BLaER1 treated with 17β-estradiol and CSF1 and Interleukin-3, amounts not matched to agents 10 nM and 100 nM (cell line): Measurements from ENCODE around the gene LRATD1.

Experiments
- H3K27ac ChIP-seq, 11 experiments: shearing (Covaris generic); formaldehyde crosslinking; 2 replicates each; pipeline ENCODE4 v1.8.1; 2022
- H3K27me3 ChIP-seq, 11 experiments: shearing (Covaris generic); formaldehyde crosslinking; 2 replicates each; pipeline ENCODE4 v1.8.1; 2022
- H3K36me3 ChIP-seq, 11 experiments: shearing (Covaris generic); formaldehyde crosslinking; 2 replicates each; pipeline ENCODE4 v1.8.1; 2022
- H3K4me1 ChIP-seq, 10 experiments: shearing (Covaris generic); formaldehyde crosslinking; 2 replicates each; pipeline ENCODE4 v1.8.1; 2022
- H3K4me2 ChIP-seq, 11 experiments: shearing (Covaris generic); formaldehyde crosslinking; 2 replicates each; pipeline ENCODE4 v1.8.1; 2022
- H3K4me3 ChIP-seq, 10 experiments: shearing (Covaris generic); formaldehyde crosslinking; 2 replicates each; pipeline ENCODE4 v1.8.1; 2022
- H3K9ac ChIP-seq, 11 experiments: shearing (Covaris generic); formaldehyde crosslinking; 2 replicates each; pipeline ENCODE4 v1.8.1; 2022
- H3K9me3 ChIP-seq, 11 experiments: shearing (Covaris generic); formaldehyde crosslinking; replicated peaks in 1 of 11; 2 replicates each; pipeline ENCODE4 v1.8.1; 2022
- H4K20me1 ChIP-seq, 11 experiments: shearing (Covaris generic); formaldehyde crosslinking; 2 replicates each; pipeline ENCODE4 v1.8.1; 2022
- Cebpa-rat ChIP-seq, 11 experiments: shearing (Covaris generic); IDR thresholded peaks; 2 replicates each; pipeline ENCODE4 v1.8.1; 2022

The LRATD1 gene

GRCh38 chr2:14642499-14642898 is 10.0 kb downstream of the LRATD1 start:
- no peak for TF ChIP-seq Cebpa-rat (IDR thresholded peaks at IDR 0.05)
- H3K27me3 ChIP-seq, result no peaks in the 10 kb centered on the region

GRCh38 chr2:14647714-14648113 is 15.2 kb downstream of the LRATD1 start:
- Histone ChIP-seq H3K4me2 (peak overlapping the region in 2 of 11 experiments; percentile 36 to 53; a peak in 2 of 22 replicates), H3K27me3 (no peaks in the 10 kb centered on the region), H3K36me3 (no peaks in the 10 kb centered on the region), H3K4me3 (no peak overlapping the region), H3K4me1 (peaks cover 0 to 10% (median 0%) of the 10 kb centered on the region in 10 experiments; a peak in 4 of 20 replicates), H3K27ac (no peak overlapping the region), H3K9me3 (no peaks in the 10 kb centered on the region), H3K9ac (no peak overlapping the region), H4K20me1 (no peaks in the 10 kb centered on the region)
- no peak for TF ChIP-seq Cebpa-rat (IDR thresholded peaks at IDR 0.05)

More at GRCh38 chr2:14642499-14642898, 10.0 kb downstream of the LRATD1 start:
- no peak overlapping the region for H3K27ac ChIP-seq
- H3K36me3 ChIP-seq, result no peaks in the 10 kb centered on the region
- H3K9me3 ChIP-seq, result no peaks in the 10 kb centered on the region
- H3K9ac ChIP-seq, result no peak overlapping the region
- H4K20me1 ChIP-seq, result no peaks in the 10 kb centered on the region
- H3K4me3 ChIP-seq, result no peak overlapping the region
- no peak overlapping the region for H3K4me2 ChIP-seq
- H3K4me1 ChIP-seq, result peaks cover 0 to 3% (median 0%) of the 10 kb centered on the region in 10 experiments; a peak in 4 of 20 replicates

GRCh38 chr2:14650066-14650465 is 17.5 kb downstream of the LRATD1 start:
- no peak overlapping the region for H3K9ac ChIP-seq
- peaks cover 6 to 12% (median 7%) of the 10 kb centered on the region in 10 experiments; a peak in 18 of 20 replicates for H3K4me1 ChIP-seq
- no peaks in the 10 kb centered on the region for H3K36me3 ChIP-seq
- TF ChIP-seq Cebpa-rat (IDR thresholded peaks at IDR 0.05), result no peak
- H3K27ac ChIP-seq, result no peak overlapping the region
- H3K9me3 ChIP-seq, result no peaks in the 10 kb centered on the region
- no peaks in the 10 kb centered on the region for H3K27me3 ChIP-seq
- H4K20me1 ChIP-seq, result no peaks in the 10 kb centered on the region
- H3K4me3 ChIP-seq, result no peak overlapping the region
- H3K4me2 ChIP-seq, result no peak overlapping the region

GRCh38 chr2:14654835-14655282 is 22.3 kb downstream of the LRATD1 start:
- Histone ChIP-seq H3K4me2 (peak overlapping the region in 8 of 11 experiments; percentile 10 to 46 (median 33); a peak in 11 of 22 replicates), H3K4me1 (peaks cover 0 to 9% (median 7%) of the 10 kb centered on the region in 10 experiments; a peak in 14 of 20 replicates), H4K20me1 (no peaks in the 10 kb centered on the region), H3K27me3 (no peaks in the 10 kb centered on the region), H3K4me3 (no peak overlapping the region), H3K9ac (no peak overlapping the region), H3K27ac (no peak overlapping the region), H3K36me3 (no peaks in the 10 kb centered on the region), H3K9me3 (no peaks in the 10 kb centered on the region)
- TF ChIP-seq Cebpa-rat (IDR thresholded peaks at IDR 0.05), result no peak

GRCh38 chr2:14656146-14656545 is 23.6 kb downstream of the LRATD1 start:
- Histone ChIP-seq H3K9me3 (no peaks in the 10 kb centered on the region), H3K4me3 (no peak overlapping the region), H3K36me3 (no peaks in the 10 kb centered on the region), H4K20me1 (no peaks in the 10 kb centered on the region), H3K27me3 (no peaks in the 10 kb centered on the region), H3K4me2 (no peak overlapping the region), H3K27ac (no peak overlapping the region), H3K9ac (no peak overlapping the region), H3K4me1 (peaks cover 0 to 9% (median 7%) of the 10 kb centered on the region in 10 experiments; a peak in 14 of 20 replicates)
- TF ChIP-seq Cebpa-rat (IDR thresholded peaks at IDR 0.05), result no peak

GRCh38 chr2:14661163-14661562 is 28.6 kb downstream of the LRATD1 start:
- Histone ChIP-seq H3K9ac (no peak overlapping the region), H3K4me1 (no peaks in the 10 kb centered on the region), H3K9me3 (no peaks in the 10 kb centered on the region), H3K27ac (no peak overlapping the region), H3K4me3 (no peak overlapping the region), H4K20me1 (no peaks in the 10 kb centered on the region), H3K27me3 (no peaks in the 10 kb centered on the region), H3K36me3 (no peaks in the 10 kb centered on the region), H3K4me2 (no peak overlapping the region)
- no peak for TF ChIP-seq Cebpa-rat (IDR thresholded peaks at IDR 0.05)

- TF ChIP-seq Cebpa-rat (IDR thresholded peaks at IDR 0.05), result no peak
- H4K20me1 ChIP-seq, result no peaks in the 10 kb centered on the region
- H3K27ac ChIP-seq, result no peak overlapping the region
- H3K4me1 ChIP-seq, result peaks cover 0 to 3% (median 0%) of the 10 kb centered on the region in 10 experiments; a peak in 3 of 20 replicates
- H3K36me3 ChIP-seq, result no peaks in the 10 kb centered on the region
- no peak overlapping the region for H3K4me3 ChIP-seq
- no peak overlapping the region for H3K4me2 ChIP-seq
- H3K27me3 ChIP-seq, result no peaks in the 10 kb centered on the region
- no peak overlapping the region for H3K9ac ChIP-seq
- H3K9me3 ChIP-seq, result no peaks in the 10 kb centered on the region
Measured at GRCh38 chr2:14673351-14673875, 40.9 kb downstream of the LRATD1 start.

GRCh38 chr2:14675489-14675888 is 43.0 kb downstream of the LRATD1 start:
- no peaks in the 10 kb centered on the region for H4K20me1 ChIP-seq
- no peak overlapping the region for H3K9ac ChIP-seq
- H3K4me2 ChIP-seq, result no peak overlapping the region
- no peaks in the 10 kb centered on the region for H3K9me3 ChIP-seq
- H3K27ac ChIP-seq, result no peak overlapping the region
- H3K36me3 ChIP-seq, result no peaks in the 10 kb centered on the region
- H3K4me3 ChIP-seq, result no peak overlapping the region
- TF ChIP-seq Cebpa-rat (IDR thresholded peaks at IDR 0.05), result no peak
- no peaks in the 10 kb centered on the region for H3K27me3 ChIP-seq
- peaks cover 0 to 17% (median 0%) of the 10 kb centered on the region in 10 experiments; a peak in 4 of 20 replicates for H3K4me1 ChIP-seq

GRCh38 chr2:14676371-14676770 is 43.9 kb downstream of the LRATD1 start:
- no peaks in the 10 kb centered on the region for H3K27me3 ChIP-seq
- no peak overlapping the region for H3K9ac ChIP-seq
- H3K27ac ChIP-seq, result no peak overlapping the region
- H4K20me1 ChIP-seq, result no peaks in the 10 kb centered on the region
- peaks cover 0 to 17% (median 0%) of the 10 kb centered on the region in 10 experiments; a peak in 4 of 20 replicates for H3K4me1 ChIP-seq
- H3K9me3 ChIP-seq, result no peaks in the 10 kb centered on the region
- no peak for TF ChIP-seq Cebpa-rat (IDR thresholded peaks at IDR 0.05)
- no peak overlapping the region for H3K4me3 ChIP-seq
- no peak overlapping the region for H3K4me2 ChIP-seq
- no peaks in the 10 kb centered on the region for H3K36me3 ChIP-seq

- Histone ChIP-seq H3K27ac (no peak overlapping the region), H3K4me3 (no peak overlapping the region), H3K4me1 (peaks cover 0 to 23% (median 0%) of the 10 kb centered on the region in 10 experiments; a peak in 4 of 20 replicates), H3K27me3 (no peaks in the 10 kb centered on the region), H3K36me3 (no peaks in the 10 kb centered on the region), H3K9me3 (no peaks in the 10 kb centered on the region), H4K20me1 (no peaks in the 10 kb centered on the region), H3K9ac (no peak overlapping the region), H3K4me2 (no peak overlapping the region)
- no peak for TF ChIP-seq Cebpa-rat (IDR thresholded peaks at IDR 0.05)
Measured at GRCh38 chr2:14677039-14677438, 44.5 kb downstream of the LRATD1 start.
